ENCODE results near the gene SPATA2L.

Gene SPATA2L, protein sequence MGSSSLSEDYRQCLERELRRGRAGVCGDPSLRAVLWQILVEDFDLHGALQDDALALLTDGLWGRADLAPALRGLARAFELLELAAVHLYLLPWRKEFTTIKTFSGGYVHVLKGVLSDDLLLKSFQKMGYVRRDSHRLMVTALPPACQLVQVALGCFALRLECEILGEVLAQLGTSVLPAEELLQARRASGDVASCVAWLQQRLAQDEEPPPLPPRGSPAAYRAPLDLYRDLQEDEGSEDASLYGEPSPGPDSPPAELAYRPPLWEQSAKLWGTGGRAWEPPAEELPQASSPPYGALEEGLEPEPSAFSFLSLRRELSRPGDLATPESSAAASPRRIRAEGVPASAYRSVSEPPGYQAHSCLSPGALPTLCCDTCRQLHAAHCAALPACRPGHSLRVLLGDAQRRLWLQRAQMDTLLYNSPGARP

DNA sequence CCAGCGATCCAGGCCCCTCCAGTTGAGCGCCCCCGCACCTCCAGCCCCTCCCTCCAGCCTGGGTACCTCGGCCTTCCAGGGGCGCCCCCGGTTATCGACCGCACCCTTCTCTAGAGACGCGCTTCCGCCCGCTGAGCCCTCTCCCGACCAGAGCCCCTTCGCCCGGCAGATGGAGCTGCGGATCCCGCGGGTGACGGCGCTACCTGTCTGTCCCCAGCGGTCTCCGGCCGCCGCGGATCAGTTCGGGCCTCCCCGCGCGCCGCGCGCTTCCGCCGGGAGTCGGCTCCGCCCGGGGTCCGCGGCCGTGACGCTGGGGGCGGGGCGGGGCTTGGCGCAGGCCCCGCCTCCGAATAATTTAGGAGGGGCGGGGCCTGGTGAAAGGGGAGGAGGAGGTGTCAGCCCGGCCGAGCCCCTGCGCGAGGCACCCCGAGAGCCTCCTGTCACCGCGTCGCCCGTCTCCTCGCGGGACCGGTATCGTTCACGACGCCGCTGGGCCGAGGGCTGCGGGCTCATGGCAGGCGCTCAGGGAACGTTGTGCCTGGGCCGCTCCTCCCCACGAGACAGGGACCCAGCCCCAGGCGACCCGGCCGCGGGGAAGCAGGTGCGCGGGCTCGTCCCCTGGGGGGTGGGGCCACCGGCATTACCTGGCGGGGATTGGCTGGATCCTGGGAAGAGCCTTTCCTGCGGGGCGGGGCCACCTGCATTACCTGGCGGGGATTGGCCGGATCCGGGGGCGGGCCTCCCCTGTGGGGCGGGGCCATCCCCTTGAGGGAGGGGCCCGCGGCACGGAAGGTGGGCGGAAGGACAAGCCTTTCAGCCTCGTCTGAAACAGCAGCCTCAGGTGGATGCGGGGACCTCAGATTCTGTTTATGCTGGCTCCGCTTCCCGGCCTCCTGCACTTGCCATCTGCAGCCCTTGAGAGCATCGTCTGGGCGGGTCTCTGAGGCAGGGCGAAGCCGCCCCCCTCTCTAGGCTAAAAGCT, at the start of gene SPATA2L:
Gene SPATA2L, minus strand, starts transcription at position 281 of the 982 bp plus-strand sequence. CDS start 473 bp downstream, outside the sequence.
- peak; percentile 20 for FAIRE-seq

GRCh38 chr16:89749637-89750036, 48.1 kb upstream of the SPATA2L start:
- FAIRE-seq, result no peak

DNA sequence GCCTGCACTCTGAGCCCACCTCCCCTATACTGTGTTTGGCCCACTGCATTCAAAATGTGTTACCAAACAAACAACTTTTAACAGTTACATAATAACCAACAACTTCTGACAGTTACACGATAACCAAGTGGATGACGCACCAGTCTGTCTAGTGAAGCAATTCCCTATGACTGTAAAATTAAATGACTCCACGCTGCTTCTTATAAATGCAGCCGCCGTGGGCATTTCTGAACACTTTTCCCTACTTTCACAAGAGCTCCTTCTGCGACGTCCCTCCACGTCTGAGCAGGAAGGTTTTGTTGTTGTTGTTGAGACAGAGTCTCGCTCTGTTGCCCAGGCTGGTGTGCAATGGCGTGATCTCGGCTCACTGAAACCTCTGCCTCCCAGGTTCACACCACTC, 47.4 kb upstream of the SPATA2L start:
- no peak for FAIRE-seq

DNA sequence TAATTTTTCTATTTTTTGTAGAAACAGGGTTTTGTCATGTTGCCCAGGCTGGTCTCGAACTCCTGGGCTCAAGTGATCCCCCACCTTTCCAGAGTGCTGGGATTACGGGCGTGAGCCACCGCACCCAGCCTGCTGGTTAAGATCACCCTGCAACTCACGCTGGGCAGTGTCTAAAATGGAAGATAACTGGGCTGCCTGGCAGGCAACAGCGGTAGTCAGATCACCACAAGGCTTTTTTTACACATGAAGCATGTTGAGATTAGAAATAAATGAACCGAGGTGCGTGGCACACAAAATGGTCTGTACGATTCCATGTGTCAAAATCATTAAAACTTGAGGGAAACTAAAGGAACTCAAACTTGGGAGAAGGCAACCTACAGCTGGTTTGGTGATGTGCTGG, 46.6 kb upstream of the SPATA2L start:
- no peak for FAIRE-seq

GRCh38 chr16:89746043-89746442, 44.5 kb upstream of the SPATA2L start:
- FAIRE-seq, result no peak

GRCh38 chr16:89744813-89745212, 43.3 kb upstream of the SPATA2L start:
- no peak for FAIRE-seq

DNA sequence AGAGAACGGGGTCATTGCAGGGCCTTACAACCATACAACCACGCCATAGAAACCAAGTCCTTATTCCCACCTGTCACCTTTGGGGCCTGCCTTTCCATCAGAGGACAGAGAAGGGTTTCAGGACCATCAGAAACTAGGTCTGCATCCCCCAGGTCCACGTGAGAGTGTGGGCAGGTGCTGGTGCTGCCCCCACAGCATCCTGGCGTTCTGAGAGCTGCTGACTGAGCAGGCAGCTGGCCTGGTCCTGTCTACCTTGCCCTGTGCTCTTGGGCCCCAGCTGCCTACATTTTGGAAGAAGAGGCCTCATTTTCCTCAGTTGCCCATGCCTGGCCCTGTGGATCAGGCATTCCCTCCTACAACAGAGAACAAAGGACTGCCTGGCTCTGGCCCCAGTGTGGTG, 41.4 kb upstream of the SPATA2L start:
- no peak for FAIRE-seq

GRCh38 chr16:89741342-89742014, 40.0 kb upstream of the SPATA2L start:
- FAIRE-seq, result no peak

DNA sequence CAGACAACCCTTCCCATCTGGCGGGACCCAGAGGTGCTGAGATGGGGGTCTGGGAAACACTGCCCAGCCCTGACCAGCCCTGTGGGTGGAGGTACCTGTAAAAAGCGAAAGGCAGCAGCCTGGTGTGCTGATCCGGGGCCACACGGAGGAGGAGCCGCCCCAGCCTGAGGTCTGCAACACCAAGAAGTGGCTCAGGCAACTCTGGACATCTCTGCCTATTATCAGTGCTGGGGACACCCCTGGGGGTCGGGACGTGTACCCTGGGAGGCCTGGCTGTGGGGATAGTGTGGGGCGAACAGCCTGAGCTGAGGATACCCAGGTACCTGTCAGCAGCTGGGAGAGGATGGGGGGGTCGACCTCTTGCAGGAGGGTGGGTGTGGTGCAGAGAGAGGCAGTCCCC, 37.9 kb upstream of the SPATA2L start:
- no peak for FAIRE-seq

DNA sequence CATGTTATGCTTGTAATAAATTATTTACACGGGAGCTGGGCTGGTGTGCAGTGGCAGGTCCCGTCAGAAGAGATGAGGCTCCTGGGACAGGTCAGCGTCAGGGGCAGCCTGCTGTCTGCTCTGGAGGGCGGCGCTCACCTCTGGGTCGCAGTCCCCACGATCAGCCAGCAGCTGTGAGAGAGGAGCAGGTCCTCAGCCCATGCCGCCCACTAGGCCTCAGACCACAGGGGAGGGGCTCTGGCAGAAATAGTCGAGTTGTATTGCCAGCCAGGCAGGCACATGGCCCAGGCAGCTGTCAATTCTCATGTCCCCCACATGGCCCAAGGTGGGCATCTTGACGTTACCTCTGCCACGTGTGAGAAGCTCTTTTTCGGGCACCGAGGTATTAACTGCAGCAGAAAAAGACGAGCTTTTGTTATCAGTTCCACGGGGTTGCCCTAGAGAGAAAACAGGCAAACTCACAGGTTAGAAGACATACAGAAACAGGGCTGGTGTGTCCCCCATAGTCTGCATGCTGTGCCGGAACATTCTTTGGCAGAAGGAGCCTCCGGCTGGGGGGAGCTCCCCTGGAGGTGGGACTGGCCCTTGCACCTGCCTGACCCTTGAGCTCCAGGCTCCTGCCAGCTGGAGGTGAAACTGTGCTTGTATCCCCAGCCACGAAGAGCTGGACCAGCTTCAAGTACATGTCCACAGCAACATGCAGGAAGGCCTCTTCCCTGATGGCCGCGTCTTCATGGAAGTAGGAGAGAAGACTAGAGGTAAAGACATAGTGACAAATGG, 37.2 kb upstream of the SPATA2L start:
- no peak for FAIRE-seq

GRCh38 chr16:89738072-89738377, 36.5 kb upstream of the SPATA2L start:
- FAIRE-seq, result no peak

GRCh38 chr16:89737341-89738071, 36.0 kb upstream of the SPATA2L start:
- FAIRE-seq, result no peak

DNA sequence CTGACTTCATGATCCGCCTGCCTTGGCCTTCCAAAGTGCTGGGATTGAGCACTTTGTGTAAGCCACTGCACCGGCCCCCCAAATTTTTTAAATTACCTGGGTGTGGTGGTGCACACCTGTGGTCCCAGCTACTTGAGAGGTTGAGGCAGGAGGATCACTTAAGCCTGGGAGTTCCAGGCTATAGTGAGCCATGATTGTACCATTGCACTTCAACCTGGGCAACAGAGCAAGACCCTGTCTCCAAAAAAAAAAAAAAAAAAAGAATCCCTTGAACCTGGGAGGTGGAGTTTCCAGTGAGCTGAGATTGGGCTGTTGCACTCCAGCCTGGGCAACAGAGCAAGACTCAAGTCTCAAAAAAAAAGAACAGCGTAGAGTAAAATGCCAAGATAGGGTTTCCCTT, 35.0 kb upstream of the SPATA2L start:
- FAIRE-seq, result no peak

- no peak for FAIRE-seq
Observed at GRCh38 chr16:89733792-89734191, 32.3 kb upstream of the SPATA2L start.

DNA sequence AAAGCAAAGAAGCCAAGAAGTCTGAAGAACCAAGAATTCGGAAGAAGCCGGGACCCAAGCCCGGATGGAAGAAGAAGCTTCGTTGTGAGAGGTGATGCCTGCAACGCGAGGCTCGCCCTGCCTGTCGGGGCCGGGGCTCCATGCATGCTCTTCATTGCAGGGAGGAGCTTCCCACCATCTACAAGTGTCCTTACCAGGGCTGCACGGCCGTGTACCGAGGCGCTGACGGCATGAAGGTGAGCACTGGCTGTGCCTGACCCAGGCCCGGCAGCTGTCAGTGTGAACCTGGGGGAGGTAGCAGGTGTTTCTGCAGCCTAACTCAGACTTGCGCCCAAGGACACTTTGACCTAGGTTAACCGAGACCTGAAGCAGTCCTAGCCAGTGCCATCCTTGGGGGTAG, 31.8 kb upstream of the SPATA2L start:
- FAIRE-seq, result no peak

DNA sequence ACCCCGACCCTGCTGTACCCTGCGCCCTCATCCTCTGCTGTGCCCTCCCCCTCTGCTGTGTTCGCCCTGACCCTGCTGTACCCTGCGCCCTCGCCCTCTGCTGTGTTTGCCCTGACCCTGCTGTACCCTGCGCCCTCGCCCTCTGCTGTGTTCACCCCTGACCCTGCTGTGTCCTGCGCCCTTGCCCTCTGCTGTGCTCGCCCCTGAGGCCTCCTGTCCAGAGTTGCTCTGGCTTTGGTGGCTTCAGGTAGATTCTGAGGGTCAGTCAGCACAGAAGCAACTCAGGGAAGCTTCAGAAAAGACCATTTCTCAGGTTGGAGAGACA, 31.4 kb upstream of the SPATA2L start:
- no peak for FAIRE-seq

GRCh38 chr16:89732142-89732917, 30.8 kb upstream of the SPATA2L start:
- FAIRE-seq, result no peak

GRCh38 chr16:89730610-89731234, 29.2 kb upstream of the SPATA2L start:
- no peak for FAIRE-seq

DNA sequence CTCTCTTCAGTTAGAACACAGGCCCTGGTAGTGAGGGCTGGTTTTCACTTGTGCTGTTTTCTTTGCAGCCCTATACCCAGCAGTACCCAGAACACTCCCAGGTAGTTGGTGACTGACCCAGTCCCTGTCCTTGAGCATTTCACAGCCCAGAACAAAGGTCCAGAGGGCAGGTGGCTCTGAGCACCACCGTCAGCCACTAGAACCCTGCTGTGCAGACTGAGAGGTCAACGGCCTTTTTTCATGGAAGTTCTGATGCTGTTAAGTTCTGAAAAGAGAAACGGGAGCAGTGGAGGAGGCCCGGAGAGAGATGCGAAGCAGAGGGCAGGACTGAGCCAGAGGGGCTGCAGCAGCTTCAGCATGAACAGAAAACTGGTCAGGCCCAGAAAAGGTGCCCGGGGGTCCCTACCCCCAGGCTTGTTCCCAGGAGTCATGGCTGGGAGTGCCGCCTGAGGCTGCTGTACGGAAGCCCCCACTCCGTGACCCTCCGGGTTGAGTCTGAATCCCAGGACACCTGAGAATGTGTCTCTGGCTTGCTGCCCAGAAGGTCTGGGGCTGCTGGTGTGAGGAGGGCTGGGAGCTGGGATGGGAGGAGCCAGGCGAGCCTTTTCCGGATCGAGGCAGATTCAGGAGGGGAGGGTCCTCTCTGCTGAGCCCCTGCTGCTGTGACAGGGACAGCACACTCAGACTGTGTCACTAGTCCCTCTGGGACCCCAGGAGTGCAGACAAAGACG, 28.5 kb upstream of the SPATA2L start:
- FAIRE-seq, result no peak

GRCh38 chr16:89729293-89729692, 27.8 kb upstream of the SPATA2L start:
- FAIRE-seq, result no peak

Data from TTC549 (cell line).